ENCODE data around the gene GNPNAT1. TPM values are rescaled to one million over a fixed set of nuclear protein-coding genes. Genes with fewer than 3 reads are reported as not detected.
"Not testable (repeated sequence)": the region's sequence is repeated elsewhere in the genome, so short reads cannot be mapped to it uniquely, and the experiment has no call there.

GNPNAT1 gene
- polyA plus RNA-seq, 1 donor: 11.9 TPM

DNA sequence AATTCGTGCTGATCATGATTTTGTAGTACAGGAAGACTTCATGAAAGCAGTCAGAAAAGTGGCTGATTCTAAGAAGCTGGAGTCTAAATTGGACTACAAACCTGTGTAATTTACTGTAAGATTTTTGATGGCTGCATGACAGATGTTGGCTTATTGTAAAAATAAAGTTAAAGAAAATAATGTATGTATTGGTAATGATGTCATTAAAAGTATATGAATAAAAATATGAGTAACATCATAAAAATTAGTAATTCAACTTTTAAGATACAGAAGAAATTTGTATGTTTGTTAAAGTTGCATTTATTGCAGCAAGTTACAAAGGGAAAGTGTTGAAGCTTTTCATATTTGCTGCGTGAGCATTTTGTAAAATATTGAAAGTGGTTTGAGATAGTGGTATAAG, 63.9 kb downstream of the GNPNAT1 start:
- DNase-seq: not testable (repeated sequence)

Other genes starting within 250 kb of the GNPNAT1 start
- gene TXNDC16, start 239.1 kb downstream of the GNPNAT1 start, polyA plus RNA-seq (ENCODE audit: insufficient read length): 5.3 TPM
- 2.4 TPM for gene GPR137C, start 238.8 kb downstream of the GNPNAT1 start, polyA plus RNA-seq (ENCODE audit: insufficient read length)
- gene ERO1A, start 96.0 kb downstream of the GNPNAT1 start, polyA plus RNA-seq (ENCODE audit: insufficient read length): 15.6 TPM
- gene PSMC6, start 84.4 kb downstream of the GNPNAT1 start, polyA plus RNA-seq (ENCODE audit: insufficient read length): 88.8 TPM
- gene STYX, start 61.4 kb downstream of the GNPNAT1 start, polyA plus RNA-seq (ENCODE audit: insufficient read length): 13.0 TPM
- 80.5 TPM for gene FERMT2, start 159.4 kb upstream of the GNPNAT1 start, polyA plus RNA-seq (ENCODE audit: insufficient read length)